Gastrocnemius medialis (tissue), 4 donors: ENCODE measurements around the gene GALNT16. TPM values are rescaled to one million over a fixed set of nuclear protein-coding genes. Genes with fewer than 3 reads are reported as not detected.
A peak's percentile ranks its signal among the peaks of the same experiment; 100 is the strongest.

Experiments used
- ATAC-seq, 2 donors: fragments of 150-250 bp; one replicate each; pipeline ENCODE4 v1.9.1; 2016
- DNase-seq, 2 donors: peaks; one replicate each; pipeline ENCODE4 v3.0.0-alpha.2; 2019
- H3K27ac ChIP-seq, 4 donors: fragments of 200-600 bp; sonication (generic); 1 replicate in 1 of 4; 2 replicates in 3 of 4; pipeline ENCODE4 v1.5.1; 2016 to 2018; ENCODE audit warnings: mild to moderate bottlenecking in 2 of 4, moderate library complexity in 1 of 4
- H3K27me3 ChIP-seq, 3 donors: fragments of 200-600 bp; sonication (generic) in 2 of 3; 1 replicate in 1 of 3; 2 replicates in 2 of 3; pipeline versions ENCODE4 v1.5.1 to v1.6.0; 2016 to 2019; ENCODE audit warnings: mild to moderate bottlenecking in 1 of 3, moderate library complexity in 1 of 3
- H3K36me3 ChIP-seq, 2 donors: fragments of 200-600 bp; sonication (generic) in 1 of 2; one replicate each; pipeline ENCODE4 v1.5.1; 2017 to 2018
- H3K4me1 ChIP-seq, 2 donors: fragments of 200-600 bp; sonication (generic) in 1 of 2; one replicate each; pipeline ENCODE4 v1.5.1; 2016 to 2017; ENCODE audit warnings: mild to moderate bottlenecking in 2 of 2
- H3K4me3 ChIP-seq, 4 donors: fragments of 200-600 bp; sonication (generic) in 3 of 4; 1 replicate in 1 of 4; 2 replicates in 3 of 4; pipeline ENCODE4 v1.5.1; 2016 to 2019; ENCODE audit warnings: mild to moderate bottlenecking in 2 of 4
- H3K9me3 ChIP-seq, 3 donors: fragments of 200-600 bp; sonication (generic) in 2 of 3; 1 replicate in 1 of 3; 2 replicates in 2 of 3; pipeline ENCODE4 v1.5.1; 2016 to 2019
- POLR2A ChIP-seq, 2 donors: fragments of 450-650 bp; IDR thresholded peaks; one replicate each; pipeline ENCODE4 v1.6.1; 2017; ENCODE audit warnings: antibody characterized with exemption in 2 of 2, mild to moderate bottlenecking in 2 of 2, moderate library complexity in 2 of 2
- in situ Hi-C, 4 donors: fragments of 200-750 bp; cut with MboI; loops; one replicate each; pipeline versions ENCODE4 v1.15.0 to v1.8.0; 2017; ENCODE audit warnings: low sequenced_read_pairs in 4 of 4
- intact Hi-C: fragments of 100-400 bp; cut with DNase I; formaldehyde crosslinking; loops from one replicate; pipeline ENCODE4 v1.15.1; 2023; ENCODE audit warnings: low total_unique reads
- total RNA-seq, 4 donors: library from RNA; depleted of rRNA; stranded (reverse); fragments of >200 nt; gene quantifications; one replicate each; pipeline versions ENCODE4 v1.1.0 to v1.2.3, GENCODE V29; 2016
- TF ChIP-seq, protein P1 (sequence below), 5 experiments: fragments of 450-650 bp in 3 of 5; fragments of 200-600 bp in 2 of 5; sonication (generic) in 2 of 5; IDR thresholded peaks in 4 of 5; conservative IDR thresholded peaks in 1 of 5; 1 replicate in 4 of 5; 2 replicates in 1 of 5; pipeline ENCODE4 v1.5.1; 2016 to 2019; ENCODE audit warnings: antibody characterized with exemption in 5 of 5, mild to moderate bottlenecking in 3 of 5, moderate library complexity in 3 of 5

Gene GALNT16
- total RNA-seq, 4 donors from 2014 or later: 0.15 to 2.7 (median 1.7) TPM

DNA sequence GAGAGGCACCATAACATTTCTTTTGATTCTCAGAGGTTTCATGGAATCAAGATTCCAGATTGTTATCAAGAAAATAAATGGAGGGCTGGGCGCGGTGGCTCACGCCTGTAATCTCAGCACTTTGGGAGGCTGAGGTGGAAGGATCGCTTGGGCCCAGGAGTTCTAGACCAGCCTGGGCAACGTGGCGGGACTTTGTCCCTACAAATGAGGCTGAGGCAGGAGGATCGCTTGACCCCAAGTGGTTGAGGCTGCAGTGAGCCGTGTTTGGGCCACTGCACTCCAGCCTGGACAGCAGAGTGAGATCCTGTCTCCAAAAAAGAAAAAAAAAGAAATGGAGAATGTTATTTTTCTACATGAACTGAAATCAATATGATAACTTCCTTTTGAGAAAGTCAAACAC is 139.8 kb downstream of the GALNT16 start:
- TF ChIP-seq POLR2A (IDR thresholded peaks at IDR 0.05): no peak
- TF ChIP-seq, protein P1, sequence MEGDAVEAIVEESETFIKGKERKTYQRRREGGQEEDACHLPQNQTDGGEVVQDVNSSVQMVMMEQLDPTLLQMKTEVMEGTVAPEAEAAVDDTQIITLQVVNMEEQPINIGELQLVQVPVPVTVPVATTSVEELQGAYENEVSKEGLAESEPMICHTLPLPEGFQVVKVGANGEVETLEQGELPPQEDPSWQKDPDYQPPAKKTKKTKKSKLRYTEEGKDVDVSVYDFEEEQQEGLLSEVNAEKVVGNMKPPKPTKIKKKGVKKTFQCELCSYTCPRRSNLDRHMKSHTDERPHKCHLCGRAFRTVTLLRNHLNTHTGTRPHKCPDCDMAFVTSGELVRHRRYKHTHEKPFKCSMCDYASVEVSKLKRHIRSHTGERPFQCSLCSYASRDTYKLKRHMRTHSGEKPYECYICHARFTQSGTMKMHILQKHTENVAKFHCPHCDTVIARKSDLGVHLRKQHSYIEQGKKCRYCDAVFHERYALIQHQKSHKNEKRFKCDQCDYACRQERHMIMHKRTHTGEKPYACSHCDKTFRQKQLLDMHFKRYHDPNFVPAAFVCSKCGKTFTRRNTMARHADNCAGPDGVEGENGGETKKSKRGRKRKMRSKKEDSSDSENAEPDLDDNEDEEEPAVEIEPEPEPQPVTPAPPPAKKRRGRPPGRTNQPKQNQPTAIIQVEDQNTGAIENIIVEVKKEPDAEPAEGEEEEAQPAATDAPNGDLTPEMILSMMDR (IDR thresholded peaks at IDR 0.05 in 4 of 5, conservative IDR thresholded peaks at IDR 0.05 in 1 of 5): no peak
- peak overlapping the region; percentile 82 to 91 (median 84) for H3K4me3 ChIP-seq
- ATAC-seq (no peak), DNase-seq (no peak)
- in situ Hi-C loops: loop anchor here in 1 of 4 donors (10.0 kb wide), 1 partner anchor 365 kb away; the partner anchor contains the start of gene SRSF5
- peaks cover 0 to 18% of the 10 kb centered on the region in 2 donors for H3K36me3 ChIP-seq
- no peaks in the 10 kb centered on the region for H3K9me3 ChIP-seq
- no peaks in the 10 kb centered on the region for H3K27me3 ChIP-seq
- no peak overlapping the region for H3K27ac ChIP-seq
- intact Hi-C loops: loop anchor here (2.0 to 5.0 kb wide), 3 partner anchors 61 to 368 kb away; partner anchors contain the start of genes EXD2 and SRSF5
- peaks cover 37 to 42% of the 10 kb centered on the region in 2 donors for H3K4me1 ChIP-seq

DNA sequence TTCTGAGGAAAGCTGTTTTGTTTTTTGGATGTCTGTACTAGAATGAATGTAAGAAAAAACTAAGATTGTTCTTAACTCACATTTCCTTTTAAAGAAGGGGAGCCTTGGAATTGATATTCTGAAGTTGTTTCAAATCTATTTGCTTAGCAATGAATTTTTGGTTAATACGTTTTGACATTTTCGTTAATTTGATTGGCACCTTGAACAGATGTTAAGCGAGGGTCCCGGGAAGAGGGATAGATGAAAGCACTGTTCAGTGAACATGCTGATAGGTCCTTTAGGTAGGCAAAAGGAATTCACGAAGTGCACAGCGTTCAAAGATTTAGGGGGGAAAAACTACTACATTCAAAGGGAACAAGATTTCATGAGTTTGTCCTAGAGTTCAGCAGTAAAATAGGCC is 140.2 kb downstream of the GALNT16 start:
- DNase-seq (no peak), ATAC-seq (no peak)
- Histone ChIP-seq H3K4me1 (peaks cover 37 to 42% of the 10 kb centered on the region in 2 donors), H3K4me3 (peak overlapping the region; percentile 82 to 91 (median 84)), H3K27ac (no peak overlapping the region), H3K27me3 (no peaks in the 10 kb centered on the region), H3K36me3 (peaks cover 0 to 14% of the 10 kb centered on the region in 2 donors), H3K9me3 (no peaks in the 10 kb centered on the region)
- TF ChIP-seq POLR2A (IDR thresholded peaks at IDR 0.05): no peak
- TF ChIP-seq, protein P1 (IDR thresholded peaks at IDR 0.05 in 4 of 5, conservative IDR thresholded peaks at IDR 0.05 in 1 of 5): no peak
- in situ Hi-C loops (no loop called here), intact Hi-C loops (no loop called here)

DNA sequence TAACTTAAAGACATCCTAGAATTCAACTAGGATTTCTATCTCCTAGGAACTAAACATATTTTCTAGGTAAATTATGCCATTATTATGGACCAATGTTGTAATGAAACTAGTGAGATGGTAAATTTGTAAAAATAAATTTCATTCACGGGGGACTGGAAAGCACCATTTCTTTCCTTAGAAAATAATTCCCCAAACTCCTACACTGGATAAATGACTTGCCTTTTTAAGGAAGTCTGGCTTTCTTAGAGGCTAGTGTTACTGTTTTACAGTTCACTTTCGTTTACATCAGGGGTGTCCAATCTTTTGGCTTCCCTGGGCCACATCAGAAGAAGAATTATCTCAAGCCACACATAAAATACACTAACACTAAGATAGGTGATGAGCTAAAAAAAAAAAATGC is 141.9 kb downstream of the GALNT16 start:
- no peak for DNase-seq
- no peak for TF ChIP-seq POLR2A (IDR thresholded peaks at IDR 0.05)
- TF ChIP-seq, protein P1 (IDR thresholded peaks at IDR 0.05 in 4 of 5, conservative IDR thresholded peaks at IDR 0.05 in 1 of 5): no peak
- peaks cover 34% of the 10 kb centered on the region in 2 donors for H3K4me1 ChIP-seq
- intact Hi-C loops (no loop called here), in situ Hi-C loops (no loop called here)
- no peaks in the 10 kb centered on the region for H3K27me3 ChIP-seq
- H3K9me3 ChIP-seq: no peaks in the 10 kb centered on the region
- no peaks in the 10 kb centered on the region for H3K36me3 ChIP-seq
- H3K4me3 ChIP-seq: no peak overlapping the region
- H3K27ac ChIP-seq: no peak overlapping the region
- ATAC-seq: no peak

DNA sequence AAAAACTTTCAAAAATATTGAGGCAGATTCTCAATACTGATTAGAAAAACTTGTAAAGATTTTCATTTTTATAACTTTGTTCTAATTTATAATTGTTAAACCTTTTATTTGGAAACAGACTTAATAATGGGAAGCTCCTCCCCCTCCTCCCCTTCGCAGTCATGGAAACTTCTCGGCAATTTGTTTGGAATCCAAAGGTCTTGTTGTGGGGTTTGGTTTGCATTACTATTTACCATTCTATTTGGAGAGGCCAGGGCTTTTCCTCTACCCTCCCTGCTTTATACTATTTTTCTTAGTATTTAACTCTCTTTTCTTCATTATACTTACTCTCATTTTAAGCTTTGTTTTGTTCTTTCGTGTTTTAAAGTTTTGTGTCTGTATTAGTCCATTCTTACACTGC is 144.5 kb downstream of the GALNT16 start:
- peaks cover 22 to 24% of the 10 kb centered on the region in 2 donors for H3K4me1 ChIP-seq
- ATAC-seq: no peak
- no peaks in the 10 kb centered on the region for H3K9me3 ChIP-seq
- no peak overlapping the region for H3K4me3 ChIP-seq
- TF ChIP-seq POLR2A (IDR thresholded peaks at IDR 0.05): no peak
- TF ChIP-seq, protein P1 (IDR thresholded peaks at IDR 0.05 in 4 of 5, conservative IDR thresholded peaks at IDR 0.05 in 1 of 5): no peak
- intact Hi-C loops: no loop called here
- no peak overlapping the region for H3K27ac ChIP-seq
- no peaks in the 10 kb centered on the region for H3K36me3 ChIP-seq
- no peak for DNase-seq
- no peaks in the 10 kb centered on the region for H3K27me3 ChIP-seq
- in situ Hi-C loops: no loop called here

DNA sequence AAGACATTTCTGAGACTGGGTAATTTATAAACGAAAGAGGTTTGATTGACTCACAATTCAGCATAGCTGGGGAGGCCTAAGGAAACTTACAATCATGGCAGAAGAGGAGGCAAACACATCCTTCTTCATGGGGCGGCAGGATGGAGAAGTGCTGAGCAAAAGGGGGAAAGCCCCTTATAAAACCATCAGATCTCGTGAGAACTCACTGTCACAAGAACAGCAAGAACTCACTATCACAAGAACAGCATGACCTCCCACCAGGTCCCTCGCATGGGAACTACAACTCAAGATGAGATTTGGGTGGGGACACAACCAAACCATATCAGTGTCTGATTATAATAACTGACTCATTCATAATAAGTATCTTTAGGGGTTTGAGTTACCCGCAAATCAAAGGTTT is 144.9 kb downstream of the GALNT16 start:
- peaks cover 18 to 20% of the 10 kb centered on the region in 2 donors for H3K4me1 ChIP-seq
- H3K27ac ChIP-seq: no peak overlapping the region
- no peaks in the 10 kb centered on the region for H3K9me3 ChIP-seq
- H3K36me3 ChIP-seq: no peaks in the 10 kb centered on the region
- intact Hi-C loops: no loop called here
- H3K27me3 ChIP-seq: no peaks in the 10 kb centered on the region
- TF ChIP-seq POLR2A (IDR thresholded peaks at IDR 0.05): no peak
- TF ChIP-seq, protein P1 (IDR thresholded peaks at IDR 0.05 in 4 of 5, conservative IDR thresholded peaks at IDR 0.05 in 1 of 5): no peak
- in situ Hi-C loops: no loop called here
- ATAC-seq: no peak
- DNase-seq: no peak
- H3K4me3 ChIP-seq: no peak overlapping the region
